ENCODE results near the gene RNF208. TPM values are rescaled to one million over a fixed set of nuclear protein-coding genes. Genes with fewer than 3 reads are reported as not detected.

Gene RNF208
- total and polyA plus RNA-seq, 9 of the 15 experiments (the other 6 are each of a cell fraction or from before 2014, with no cell fraction given) = 0.15 to 6.9 (median 0.50) TPM; not detected in 2

DNA sequence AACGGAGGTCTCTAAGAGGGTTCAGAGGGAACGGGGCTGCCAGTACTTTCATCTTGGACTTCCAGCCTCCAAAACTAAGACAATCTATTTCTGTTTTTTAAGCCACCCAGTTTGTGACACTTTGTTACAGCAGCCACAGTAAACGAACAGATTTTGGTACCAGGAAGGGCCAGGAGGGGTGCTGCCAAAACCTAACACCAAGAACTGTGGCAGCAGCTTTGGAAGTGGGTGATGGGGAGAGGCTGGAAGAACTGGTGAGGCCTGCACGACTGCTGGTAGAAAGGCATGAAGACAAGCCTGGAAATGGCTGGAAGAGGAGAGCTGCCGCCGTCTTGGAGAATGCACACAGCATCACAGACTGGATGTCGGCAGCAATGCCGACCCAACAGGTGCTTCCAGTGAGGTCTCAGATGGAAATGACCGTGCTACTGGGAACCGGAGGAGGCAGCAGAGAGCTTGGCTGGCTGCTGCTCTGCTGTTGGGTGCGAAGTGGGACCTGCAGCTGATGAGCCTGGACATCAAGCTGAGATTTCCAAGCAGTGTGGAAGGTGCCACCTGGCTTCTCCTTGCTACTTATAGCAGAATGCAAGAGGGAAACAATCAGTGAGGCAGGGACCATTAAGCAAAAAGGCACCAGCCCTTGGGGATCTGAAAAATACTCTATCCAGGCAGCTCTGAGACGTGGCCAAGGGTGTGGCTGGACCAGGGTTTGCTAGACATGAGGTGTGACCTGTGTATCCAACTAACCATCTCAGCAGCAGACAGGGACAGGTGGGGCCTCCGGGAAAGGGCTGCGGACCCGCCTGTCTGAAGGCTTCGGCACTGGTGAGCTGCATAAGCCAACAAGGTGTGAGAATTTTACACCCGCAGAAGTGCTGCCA lies 45.5 kb downstream of the RNF208 start (continued):
- TF ChIP-seq, protein P1, sequence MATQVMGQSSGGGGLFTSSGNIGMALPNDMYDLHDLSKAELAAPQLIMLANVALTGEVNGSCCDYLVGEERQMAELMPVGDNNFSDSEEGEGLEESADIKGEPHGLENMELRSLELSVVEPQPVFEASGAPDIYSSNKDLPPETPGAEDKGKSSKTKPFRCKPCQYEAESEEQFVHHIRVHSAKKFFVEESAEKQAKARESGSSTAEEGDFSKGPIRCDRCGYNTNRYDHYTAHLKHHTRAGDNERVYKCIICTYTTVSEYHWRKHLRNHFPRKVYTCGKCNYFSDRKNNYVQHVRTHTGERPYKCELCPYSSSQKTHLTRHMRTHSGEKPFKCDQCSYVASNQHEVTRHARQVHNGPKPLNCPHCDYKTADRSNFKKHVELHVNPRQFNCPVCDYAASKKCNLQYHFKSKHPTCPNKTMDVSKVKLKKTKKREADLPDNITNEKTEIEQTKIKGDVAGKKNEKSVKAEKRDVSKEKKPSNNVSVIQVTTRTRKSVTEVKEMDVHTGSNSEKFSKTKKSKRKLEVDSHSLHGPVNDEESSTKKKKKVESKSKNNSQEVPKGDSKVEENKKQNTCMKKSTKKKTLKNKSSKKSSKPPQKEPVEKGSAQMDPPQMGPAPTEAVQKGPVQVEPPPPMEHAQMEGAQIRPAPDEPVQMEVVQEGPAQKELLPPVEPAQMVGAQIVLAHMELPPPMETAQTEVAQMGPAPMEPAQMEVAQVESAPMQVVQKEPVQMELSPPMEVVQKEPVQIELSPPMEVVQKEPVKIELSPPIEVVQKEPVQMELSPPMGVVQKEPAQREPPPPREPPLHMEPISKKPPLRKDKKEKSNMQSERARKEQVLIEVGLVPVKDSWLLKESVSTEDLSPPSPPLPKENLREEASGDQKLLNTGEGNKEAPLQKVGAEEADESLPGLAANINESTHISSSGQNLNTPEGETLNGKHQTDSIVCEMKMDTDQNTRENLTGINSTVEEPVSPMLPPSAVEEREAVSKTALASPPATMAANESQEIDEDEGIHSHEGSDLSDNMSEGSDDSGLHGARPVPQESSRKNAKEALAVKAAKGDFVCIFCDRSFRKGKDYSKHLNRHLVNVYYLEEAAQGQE (IDR thresholded peaks at IDR 0.05; ENCODE audit: borderline replicate concordance) = peak; percentile 43; the same call in 1 of the 2 replicates
- TF ChIP-seq, protein P1 (CRISPR knock-in tag; IDR thresholded peaks at IDR 0.05; ENCODE audit: low read depth) = no peak
- TF ChIP-seq SP1 (CRISPR knock-in tag; IDR thresholded peaks at IDR 0.05) (peak; percentile 53; the same call in 1 of the 2 replicates), POLR2AphosphoS5 (IDR thresholded peaks at IDR 0.05; ENCODE audit: control insufficient read depth, insufficient read depth, low read depth, low read length) (peak; percentile 12; the same call in 1 of the 2 replicates), MTF1 (CRISPR knock-in tag; IDR thresholded peaks at IDR 0.05; ENCODE audit: borderline replicate concordance) (no peak), NEUROD1 (IDR thresholded peaks at IDR 0.05; ENCODE audit: borderline replicate concordance, low read depth, low read length, partially characterized antibody) (no peak), MYNN (IDR thresholded peaks at IDR 0.05) (0 out of 2 replicates have a peak, but pooled peaks have one; percentile 42), MYNN (CRISPR knock-in tag; IDR thresholded peaks at IDR 0.05) (no peak), LCOR (CRISPR knock-in tag; IDR thresholded peaks at IDR 0.05) (0 out of 2 replicates have a peak, but pooled peaks have one; percentile 45), PATZ1 (CRISPR knock-in tag; IDR thresholded peaks at IDR 0.05; ENCODE audit: borderline replicate concordance) (no peak), CTBP1 (IDR thresholded peaks at IDR 0.05; ENCODE audit: borderline replicate concordance) (peak; percentile 68)
- TF ChIP-seq, protein P2, sequence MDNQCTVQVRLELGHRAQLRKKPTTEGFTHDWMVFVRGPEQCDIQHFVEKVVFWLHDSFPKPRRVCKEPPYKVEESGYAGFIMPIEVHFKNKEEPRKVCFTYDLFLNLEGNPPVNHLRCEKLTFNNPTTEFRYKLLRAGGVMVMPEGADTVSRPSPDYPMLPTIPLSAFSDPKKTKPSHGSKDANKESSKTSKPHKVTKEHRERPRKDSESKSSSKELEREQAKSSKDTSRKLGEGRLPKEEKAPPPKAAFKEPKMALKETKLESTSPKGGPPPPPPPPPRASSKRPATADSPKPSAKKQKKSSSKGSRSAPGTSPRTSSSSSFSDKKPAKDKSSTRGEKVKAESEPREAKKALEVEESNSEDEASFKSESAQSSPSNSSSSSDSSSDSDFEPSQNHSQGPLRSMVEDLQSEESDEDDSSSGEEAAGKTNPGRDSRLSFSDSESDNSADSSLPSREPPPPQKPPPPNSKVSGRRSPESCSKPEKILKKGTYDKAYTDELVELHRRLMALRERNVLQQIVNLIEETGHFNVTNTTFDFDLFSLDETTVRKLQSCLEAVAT (IDR thresholded peaks at IDR 0.05) = no peak

Measured in K562 (cell line).